WI38 (cell line): ENCODE measurements around the gene APOL3.

Experiments used
- H3K4me3 ChIP-seq: 2 replicates; pipeline ENCODE4 v1.5.1; 2011; ENCODE audit warnings: low read depth, mild to moderate bottlenecking, control low read depth, low read length
- TF ChIP-seq, protein P1 (sequence below): IDR thresholded peaks from 2 replicates; pipeline ENCODE4 v1.5.1; 2012; ENCODE audit warnings: low read depth, mild to moderate bottlenecking, control low read depth, low read length

The APOL3 gene

DNA sequence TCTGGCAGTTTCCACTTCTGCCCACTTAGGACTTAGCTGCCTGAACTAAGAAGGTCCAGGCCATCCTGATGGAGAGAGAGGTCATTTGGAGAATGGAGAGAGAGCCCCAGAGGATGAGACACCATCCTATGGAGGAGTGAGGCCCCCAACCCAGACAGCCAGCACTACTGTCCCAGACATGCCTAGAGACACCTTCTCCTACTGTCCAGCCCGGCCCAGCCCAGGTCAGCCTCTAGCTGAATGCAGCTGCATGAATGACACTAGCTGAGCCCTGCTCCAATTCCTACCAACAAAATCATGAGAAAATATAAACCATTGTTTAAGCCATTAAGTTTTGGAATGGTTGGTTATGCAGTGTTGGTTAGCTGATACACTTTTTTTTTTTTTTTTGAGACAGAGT lies 47.4 kb downstream of the APOL3 start:
- TF ChIP-seq, protein P1, sequence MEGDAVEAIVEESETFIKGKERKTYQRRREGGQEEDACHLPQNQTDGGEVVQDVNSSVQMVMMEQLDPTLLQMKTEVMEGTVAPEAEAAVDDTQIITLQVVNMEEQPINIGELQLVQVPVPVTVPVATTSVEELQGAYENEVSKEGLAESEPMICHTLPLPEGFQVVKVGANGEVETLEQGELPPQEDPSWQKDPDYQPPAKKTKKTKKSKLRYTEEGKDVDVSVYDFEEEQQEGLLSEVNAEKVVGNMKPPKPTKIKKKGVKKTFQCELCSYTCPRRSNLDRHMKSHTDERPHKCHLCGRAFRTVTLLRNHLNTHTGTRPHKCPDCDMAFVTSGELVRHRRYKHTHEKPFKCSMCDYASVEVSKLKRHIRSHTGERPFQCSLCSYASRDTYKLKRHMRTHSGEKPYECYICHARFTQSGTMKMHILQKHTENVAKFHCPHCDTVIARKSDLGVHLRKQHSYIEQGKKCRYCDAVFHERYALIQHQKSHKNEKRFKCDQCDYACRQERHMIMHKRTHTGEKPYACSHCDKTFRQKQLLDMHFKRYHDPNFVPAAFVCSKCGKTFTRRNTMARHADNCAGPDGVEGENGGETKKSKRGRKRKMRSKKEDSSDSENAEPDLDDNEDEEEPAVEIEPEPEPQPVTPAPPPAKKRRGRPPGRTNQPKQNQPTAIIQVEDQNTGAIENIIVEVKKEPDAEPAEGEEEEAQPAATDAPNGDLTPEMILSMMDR: no peak
- no peak overlapping the region for H3K4me3 ChIP-seq

DNA sequence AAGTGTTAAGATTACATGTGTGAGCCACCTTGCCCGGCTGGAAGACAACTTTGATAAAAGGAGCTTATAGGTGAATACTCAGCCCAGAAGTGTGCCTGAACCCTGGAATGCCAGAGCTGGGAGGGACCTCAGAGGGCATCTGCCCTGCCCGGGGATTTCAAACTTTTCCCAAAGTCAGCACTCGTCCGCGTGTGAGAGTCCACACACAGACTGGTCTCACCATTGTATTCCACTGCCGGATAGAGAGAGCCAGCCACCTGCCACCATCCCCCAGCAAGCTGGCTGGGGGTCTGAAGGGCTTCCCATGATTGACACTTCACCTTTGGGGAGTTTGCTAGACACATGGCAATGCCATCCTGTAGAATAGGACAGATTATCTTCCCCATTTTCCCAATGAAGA lies 49.2 kb downstream of the APOL3 start:
- no peak overlapping the region for H3K4me3 ChIP-seq
- TF ChIP-seq, protein P1: no peak

DNA sequence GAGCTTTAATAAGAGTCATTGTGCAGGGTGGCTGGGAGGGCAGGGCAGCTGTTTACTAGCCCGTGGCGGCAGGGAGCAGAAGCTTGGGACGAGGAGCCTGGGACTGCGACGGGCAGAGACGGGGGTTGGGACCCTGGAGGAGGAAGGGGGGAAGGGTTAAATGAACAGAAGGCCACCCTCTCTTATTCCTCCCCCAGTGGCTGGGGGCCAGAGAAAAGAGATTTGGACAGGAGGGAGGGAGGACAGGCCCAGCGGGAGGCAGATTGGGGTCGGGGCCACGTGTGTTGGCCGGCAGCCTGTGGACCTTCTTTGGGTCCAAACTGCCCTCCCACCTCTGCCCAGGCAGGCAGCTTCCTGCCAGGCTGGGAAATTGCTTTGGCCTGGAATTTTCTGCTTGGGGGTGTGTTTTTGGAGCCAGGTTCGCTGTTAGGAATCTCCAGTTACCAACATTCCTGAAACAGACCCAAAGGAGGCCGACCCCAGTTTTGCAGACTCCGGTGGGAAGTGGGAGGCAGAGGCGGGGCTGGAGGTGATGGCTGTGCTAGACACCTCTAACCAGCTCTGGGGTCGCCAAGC lies 50.2 kb downstream of the APOL3 start:
- no peak overlapping the region for H3K4me3 ChIP-seq
- TF ChIP-seq, protein P1: no peak

DNA sequence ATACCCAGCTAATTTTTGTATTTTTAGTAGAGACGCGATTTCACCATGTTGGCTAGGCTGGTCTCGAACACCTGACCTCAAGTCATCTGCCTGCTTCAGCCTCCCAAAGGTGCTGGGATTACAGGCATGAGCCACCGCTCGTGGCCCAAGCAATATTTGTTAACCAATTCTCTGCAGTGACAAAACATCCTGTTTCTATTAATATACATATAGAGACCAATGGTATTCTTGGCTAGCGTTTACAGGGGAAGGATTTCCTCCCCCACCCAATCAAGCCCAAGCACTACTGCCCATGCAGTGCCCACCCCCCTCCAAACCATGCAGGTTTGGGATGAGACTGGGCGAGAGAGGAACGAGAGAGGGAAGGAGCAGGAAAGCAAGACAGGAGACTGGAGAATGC lies 53.1 kb downstream of the APOL3 start:
- TF ChIP-seq, protein P1: no peak

DNA sequence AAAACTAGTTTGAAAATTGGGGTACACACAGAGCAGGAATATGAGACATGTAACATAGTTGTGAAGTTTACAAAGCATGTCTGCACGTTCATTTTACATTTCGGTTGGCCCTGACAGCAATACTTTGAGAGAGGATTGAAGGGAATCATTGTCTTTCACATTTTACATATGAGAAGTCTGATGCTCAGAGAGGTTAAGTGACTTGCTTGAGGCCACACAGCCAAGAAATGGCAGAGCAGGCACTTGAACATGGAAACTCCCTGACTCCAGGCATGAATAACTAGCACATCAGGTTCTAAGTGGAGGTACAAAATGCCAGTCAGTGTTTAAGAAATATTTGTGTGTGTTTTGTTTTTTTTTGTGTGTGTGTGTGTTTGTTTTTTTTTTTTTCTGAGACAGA lies 53.6 kb downstream of the APOL3 start:
- TF ChIP-seq, protein P1: no peak
- no peak overlapping the region for H3K4me3 ChIP-seq

More for the DNA sequence above, 53.1 kb downstream of the APOL3 start:
- no peak overlapping the region for H3K4me3 ChIP-seq

DNA sequence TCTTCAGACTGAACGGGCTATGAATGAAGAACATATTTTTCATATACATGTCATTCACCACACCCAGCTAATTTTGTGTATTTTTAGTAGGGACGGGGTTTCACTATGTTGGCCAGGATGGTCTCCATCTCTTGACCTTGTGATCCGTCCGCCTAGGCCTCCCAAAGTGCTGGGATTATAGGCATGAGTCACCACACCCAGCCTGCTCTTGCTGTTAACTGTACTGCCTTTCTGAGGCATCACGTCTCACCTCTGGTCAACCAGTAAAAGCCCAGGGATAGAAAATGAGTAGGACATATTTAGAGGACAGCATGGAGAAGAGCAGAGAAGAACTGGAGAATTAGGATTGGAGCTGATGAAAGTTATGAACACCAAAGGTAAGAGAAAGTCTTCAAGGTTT lies 55.6 kb downstream of the APOL3 start:
- TF ChIP-seq, protein P1: no peak
- H3K4me3 ChIP-seq: no peak overlapping the region

DNA sequence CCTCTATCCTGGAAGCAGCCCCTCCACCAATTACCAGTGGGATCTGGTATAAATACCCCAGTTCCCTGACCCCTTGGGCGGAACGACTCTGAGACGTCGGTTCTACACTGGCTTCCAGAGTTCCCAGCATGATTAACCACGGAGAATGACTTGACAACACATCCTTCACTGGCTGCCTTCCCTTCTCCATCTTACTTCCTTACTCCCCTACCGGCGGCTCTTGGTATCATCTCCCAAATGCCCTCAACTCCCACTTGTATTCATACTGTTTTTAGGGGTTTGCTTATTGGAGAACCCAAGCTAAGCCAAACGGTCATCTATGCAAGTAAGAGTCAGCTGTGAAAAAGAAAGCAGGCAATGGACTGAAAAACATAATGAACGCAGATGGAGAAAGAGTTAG lies 56.1 kb downstream of the APOL3 start:
- TF ChIP-seq, protein P1: no peak

More for the DNA sequence above, 56.1 kb downstream of the APOL3 start:
- H3K4me3 ChIP-seq: no peak overlapping the region
